Panc1 (cell line): ENCODE results near the gene EFCAB11. TPM values are rescaled to one million over a fixed set of nuclear protein-coding genes. Genes with fewer than 3 reads are reported as not detected.
"Not testable (repeated sequence)": the region's sequence is repeated elsewhere in the genome, so short reads cannot be mapped to it uniquely, and the experiment has no call there.

ENCODE experiments used
- ATAC-seq: fragments of 200-7000 bp; cut with Tn5 transposase; 2 replicates; pipeline ENCODE4 v1.9.1; 2020; ENCODE audit warnings: mild to moderate bottlenecking, moderate library complexity
- BruUV-seq: library from RNA; stranded (reverse); fragments of 400-500 nt; replicated peaks from 2 replicates; lab custom pipeline; 2021; lab: Mats Ljungman, UMichigan
- CTCF ChIA-PET: fragments of 300-600 bp; sonication (Branson Sonifier 250); formaldehyde crosslinking; loops from one replicate; lab custom pipeline; 2022; ENCODE audit warnings: antibody characterized with exemption; lab: Charles Lee
- POLR2A ChIA-PET: fragments of 300-600 bp; sonication (Branson Sonifier 250); formaldehyde crosslinking; loops from one replicate; lab custom pipeline; 2022; ENCODE audit warnings: antibody characterized with exemption; lab: Charles Lee
- DNase-seq: peaks from one replicate; pipeline ENCODE4 v3.0.0-alpha.2; 2010; ENCODE audit warnings: low read depth, low spot score
- H3K27ac ChIP-seq: 2 replicates; pipeline ENCODE4 v1.5.1; 2011; ENCODE audit warnings: mild to moderate bottlenecking, low read length, inconsistent platforms
- H3K27me3 ChIP-seq: fragments of 200-500 bp; sonication (Bioruptor generic); 2 replicates; pipeline ENCODE4 v1.6.0; 2014; ENCODE audit warnings: low read length, inconsistent platforms; ENCODE audit not compliant: control insufficient read depth, insufficient read depth
- H3K36me3 ChIP-seq: fragments of 200-500 bp; sonication (Bioruptor generic); 2 replicates; pipeline ENCODE4 v1.5.1; 2014; ENCODE audit warnings: inconsistent platforms, mild to moderate bottlenecking, low read length, moderate library complexity; ENCODE audit not compliant: control insufficient read depth, insufficient read depth
- H3K4me1 ChIP-seq: 2 replicates; pipeline ENCODE4 v1.5.1; 2011; ENCODE audit warnings: inconsistent platforms, mild to moderate bottlenecking, low read length, moderate library complexity; ENCODE audit not compliant: control insufficient read depth, insufficient read depth
- H3K4me3 ChIP-seq, 2 experiments: 2 replicates each; pipeline ENCODE4 v1.5.1; 2011 to 2012; ENCODE audit warnings: low read depth in 2 of 2, low read length in 2 of 2, mild to moderate bottlenecking in 2 of 2, inconsistent platforms in 1 of 2, moderate library complexity in 1 of 2
- H3K9me3 ChIP-seq: fragments of 200-500 bp; sonication (Bioruptor generic); 2 replicates; pipeline ENCODE4 v1.5.1; 2014; ENCODE audit warnings: low read depth, mild to moderate bottlenecking, inconsistent platforms, low read length, moderate library complexity; ENCODE audit not compliant: control insufficient read depth, insufficient read depth
- POLR2AphosphoS5 ChIP-seq: IDR thresholded peaks from 2 replicates; pipeline ENCODE4 v1.6.1; 2012; ENCODE audit warnings: mild to moderate bottlenecking, low read depth, low read length, moderate library complexity
- REST ChIP-seq, 2 experiments: IDR thresholded peaks; 2 replicates each; pipeline ENCODE4 v1.6.1; 2011 to 2012; ENCODE audit warnings: low read depth in 2 of 2, control low read depth in 1 of 2, low read length in 1 of 2, mild to moderate bottlenecking in 1 of 2, moderate library complexity in 1 of 2; ENCODE audit not compliant: insufficient read depth in 1 of 2
- SIN3A ChIP-seq: IDR thresholded peaks from 2 replicates; pipeline ENCODE4 v1.6.1; 2012; ENCODE audit warnings: low read depth, mild to moderate bottlenecking, low read length, moderate library complexity, borderline replicate concordance; ENCODE audit not compliant: insufficient read depth
- TCF7L2 ChIP-seq: IDR thresholded peaks from 2 replicates; pipeline ENCODE4 v1.6.1; 2011; ENCODE audit warnings: mild to moderate bottlenecking, low read depth, low read length, inconsistent platforms
- in situ Hi-C: cut with HindIII; loops from 2 replicates; pipeline ENCODE4 v1.10.0; 2016; ENCODE audit warnings: low sequenced_read_pairs, low pct_unique_long_range_greater_than_20kb
- intact Hi-C: fragments of 100-400 bp; cut with micrococcal nuclease; formaldehyde crosslinking; loops from one replicate; pipeline ENCODE4 v1.10.0; 2022; ENCODE audit not compliant: unreplicated experiment
- total RNA-seq: library from RNA; stranded (reverse); gene quantifications from one replicate; pipeline ENCODE4 v1.2.1, GENCODE V29; 2021; ENCODE audit not compliant: unreplicated experiment
- TF ChIP-seq, protein P1 (sequence below): fragments of 450-650 bp; IDR thresholded peaks from 2 replicates; pipeline ENCODE4 v1.5.1; 2017; ENCODE audit warnings: mild to moderate bottlenecking

EFCAB11 gene
- total RNA-seq, 1 experiment from 2014 or later = 12.3 TPM

- in situ Hi-C loops (no loop called here), intact Hi-C loops (no loop called here)
- Histone ChIP-seq H3K36me3 (no peaks in the 10 kb centered on the region), H3K9me3 (no peaks in the 10 kb centered on the region), H3K27ac (no peak overlapping the region), H3K4me1 (no peaks in the 10 kb centered on the region), H3K4me3 (no peak overlapping the region), H3K27me3 (no peaks in the 10 kb centered on the region)
- no TSS peak for BruUV-seq
- CTCF ChIA-PET = no interaction called here
- DNase-seq (no peak), ATAC-seq (no peak)
- POLR2A ChIA-PET = no interaction called here
- TF ChIP-seq SIN3A (no peak), POLR2AphosphoS5 (no peak), TCF7L2 (no peak), REST (IDR thresholded peaks at IDR 0.05; ENCODE audit: insufficient read depth in 1 of 2, low read depth in 2 of 2, low read length in 1 of 2) (no peak)
- TF ChIP-seq, protein P1, sequence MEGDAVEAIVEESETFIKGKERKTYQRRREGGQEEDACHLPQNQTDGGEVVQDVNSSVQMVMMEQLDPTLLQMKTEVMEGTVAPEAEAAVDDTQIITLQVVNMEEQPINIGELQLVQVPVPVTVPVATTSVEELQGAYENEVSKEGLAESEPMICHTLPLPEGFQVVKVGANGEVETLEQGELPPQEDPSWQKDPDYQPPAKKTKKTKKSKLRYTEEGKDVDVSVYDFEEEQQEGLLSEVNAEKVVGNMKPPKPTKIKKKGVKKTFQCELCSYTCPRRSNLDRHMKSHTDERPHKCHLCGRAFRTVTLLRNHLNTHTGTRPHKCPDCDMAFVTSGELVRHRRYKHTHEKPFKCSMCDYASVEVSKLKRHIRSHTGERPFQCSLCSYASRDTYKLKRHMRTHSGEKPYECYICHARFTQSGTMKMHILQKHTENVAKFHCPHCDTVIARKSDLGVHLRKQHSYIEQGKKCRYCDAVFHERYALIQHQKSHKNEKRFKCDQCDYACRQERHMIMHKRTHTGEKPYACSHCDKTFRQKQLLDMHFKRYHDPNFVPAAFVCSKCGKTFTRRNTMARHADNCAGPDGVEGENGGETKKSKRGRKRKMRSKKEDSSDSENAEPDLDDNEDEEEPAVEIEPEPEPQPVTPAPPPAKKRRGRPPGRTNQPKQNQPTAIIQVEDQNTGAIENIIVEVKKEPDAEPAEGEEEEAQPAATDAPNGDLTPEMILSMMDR = no peak
These were observed 69.8 kb downstream of the EFCAB11 start for GRCh38 chr14:89884761-89885160.

GRCh38 chr14:89881839-89882238 is 72.7 kb downstream of the EFCAB11 start:
- Histone ChIP-seq H3K9me3 (no peaks in the 10 kb centered on the region), H3K36me3 (no peaks in the 10 kb centered on the region), H3K27me3 (no peaks in the 10 kb centered on the region), H3K4me3 (no peak overlapping the region), H3K27ac (no peak overlapping the region), H3K4me1 (no peaks in the 10 kb centered on the region)
- ChIA-PET POLR2A (no interaction called here), CTCF (no interaction called here)
- DNase-seq (no peak), ATAC-seq (no peak)
- intact Hi-C loops (no loop called here), in situ Hi-C loops (no loop called here)
- BruUV-seq = no TSS peak
- no peak for TF ChIP-seq SIN3A
- TF ChIP-seq POLR2AphosphoS5 = no peak
- TF ChIP-seq, protein P1 = no peak
- no peak for TF ChIP-seq REST (IDR thresholded peaks at IDR 0.05; ENCODE audit: insufficient read depth in 1 of 2, low read depth in 2 of 2, low read length in 1 of 2)
- TF ChIP-seq TCF7L2 = no peak

GRCh38 chr14:89874091-89874490 is 80.4 kb downstream of the EFCAB11 start:
- H3K4me1 ChIP-seq, BruUV-seq, H3K4me3 ChIP-seq, POLR2A ChIA-PET, H3K36me3 ChIP-seq, ATAC-seq, CTCF ChIA-PET, H3K27ac ChIP-seq, H3K9me3 ChIP-seq, DNase-seq, intact Hi-C loops, in situ Hi-C loops, H3K27me3 ChIP-seq: not testable (repeated sequence)
